GM12892 (cell line): ENCODE data around the gene MINDY4.

Source experiments
- POLR2A ChIP-seq: IDR thresholded peaks from 2 replicates; pipeline ENCODE4 v1.6.1; 2011; ENCODE audit warnings: low read depth, low read length, control low read depth
- POLR2AphosphoS5 ChIP-seq: IDR thresholded peaks from 2 replicates; pipeline ENCODE4 v1.6.1; 2011; ENCODE audit warnings: low read depth, low read length, control low read depth

DNA sequence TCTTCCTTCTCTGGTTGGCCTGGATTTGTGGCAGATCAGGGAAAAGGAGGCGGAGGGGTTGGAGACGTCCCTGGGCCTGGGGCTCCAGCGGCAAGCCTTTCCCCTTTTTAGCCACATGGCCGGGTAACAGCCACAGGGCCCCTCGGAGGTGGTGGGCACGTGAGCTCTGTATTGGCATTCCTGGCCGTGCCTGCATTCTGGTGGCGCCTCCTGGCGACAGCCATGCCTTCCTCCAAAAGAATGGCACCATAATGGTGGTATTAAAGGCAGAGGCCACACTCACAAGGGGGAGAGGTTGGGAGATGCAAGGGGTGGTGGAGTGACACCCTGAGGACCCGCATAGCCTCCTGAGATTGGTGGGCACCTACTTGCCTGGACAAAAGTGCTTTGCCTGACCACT is 137.5 kb downstream of the MINDY4 start:
- TF ChIP-seq POLR2A (no peak), POLR2AphosphoS5 (no peak)
